Cardiac muscle cell (in vitro differentiated cells and primary cell): Measurements from ENCODE around the gene LILRB3. TPM values are rescaled to one million over a fixed set of nuclear protein-coding genes. Genes with fewer than 3 reads are reported as not detected.

ENCODE experiments used
- DNase-seq, 2 donors: peaks; one replicate each; pipeline versions ENCODE4 v3.0.0 to v3.0.0-alpha.2; 2010 to 2017; ENCODE audit warnings: low read depth in 1 of 2, low spot score in 1 of 2
- H3K27ac ChIP-seq: fragments of 200-600 bp; sonication (generic); 2 replicates; pipeline ENCODE4 v1.5.1; 2016
- H3K27me3 ChIP-seq: fragments of 200-600 bp; sonication (generic); 2 replicates; pipeline ENCODE4 v1.6.0; 2016; ENCODE audit warnings: control low read depth
- H3K36me3 ChIP-seq: fragments of 200-600 bp; sonication (generic); 2 replicates; pipeline ENCODE4 v1.5.1; 2016; ENCODE audit warnings: control low read depth
- H3K4me1 ChIP-seq: fragments of 200-600 bp; sonication (generic); 2 replicates; pipeline ENCODE4 v1.8.1; 2017; ENCODE audit warnings: low read depth, mild to moderate bottlenecking, mixed run types
- H3K4me3 ChIP-seq: fragments of 200-600 bp; sonication (generic); 2 replicates; pipeline ENCODE4 v1.5.1; 2016; ENCODE audit warnings: mild to moderate bottlenecking
- H3K9me3 ChIP-seq: fragments of 200-600 bp; sonication (generic); 2 replicates; pipeline ENCODE4 v1.5.1; 2017; ENCODE audit warnings: low read depth, mild to moderate bottlenecking, control low read depth
- polyA plus RNA-seq: library from polyadenylated mRNA; unstranded; fragments of >200 nt; fragmentation: Nextera tagmentation; extraction: Ambion mirVana; gene quantifications from 2 replicates; pipeline ENCODE4 v1.2.1, GENCODE V29; 2016
- total RNA-seq: library from RNA; depleted of rRNA; stranded (reverse); fragments of >200 nt; gene quantifications from 2 replicates; pipeline ENCODE4 v1.2.3, GENCODE V29; 2016
- TF ChIP-seq, protein P1 (sequence below): IDR thresholded peaks from 2 replicates; pipeline ENCODE4 v1.5.1; 2012; ENCODE audit warnings: low read depth, mild to moderate bottlenecking, low read length

LILRB3 gene
- total and polyA plus RNA-seq, 2 experiments from 2014 or later: 0.27 to 0.98 TPM

DNA sequence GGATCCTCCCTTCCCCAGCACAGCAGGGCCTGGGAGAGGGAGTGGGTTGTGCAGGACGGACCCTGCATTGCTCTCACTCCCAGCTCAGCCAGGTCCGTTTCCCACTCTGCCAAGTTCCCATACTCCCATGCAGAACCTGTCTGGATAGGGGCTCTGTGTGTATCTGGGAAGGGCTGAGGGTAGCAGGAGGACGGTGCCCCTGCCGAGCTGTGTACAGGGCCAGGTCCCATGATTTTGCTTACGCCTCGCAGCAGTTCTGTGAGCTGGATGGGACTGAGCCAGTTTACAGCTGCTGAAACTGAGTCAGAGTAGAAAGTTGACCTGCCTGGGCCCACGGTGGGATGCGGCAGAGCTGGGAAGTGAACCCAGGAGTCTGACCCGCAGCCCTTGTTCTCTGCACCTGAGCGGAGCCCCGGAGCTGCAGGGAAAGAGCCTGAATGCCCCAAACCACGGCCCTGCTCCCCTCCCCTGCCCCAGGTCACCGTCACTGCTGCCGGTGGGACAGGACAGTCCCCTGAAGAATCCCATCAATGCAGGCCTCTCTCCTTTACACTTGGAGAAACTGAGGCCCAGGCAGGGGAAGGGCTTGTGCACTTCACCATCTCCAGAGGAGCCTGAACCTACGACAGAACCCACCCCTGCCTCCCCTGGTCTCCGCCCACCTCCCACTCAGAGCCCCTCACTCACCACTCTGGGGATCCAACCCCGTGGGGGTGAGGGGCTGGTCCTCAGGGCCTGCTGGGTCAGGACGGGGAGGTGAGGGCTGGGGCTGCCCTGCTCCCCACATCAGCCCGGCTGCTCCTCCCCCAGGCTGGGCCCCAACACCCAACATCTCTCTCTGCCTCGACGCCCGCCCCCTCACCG is 30.8 kb upstream of the LILRB3 start:
- Histone ChIP-seq H3K27me3 (peaks cover 7% of the 10 kb centered on the region), H3K36me3 (no peaks in the 10 kb centered on the region), H3K9me3 (no peaks in the 10 kb centered on the region), H3K27ac (no peak overlapping the region), H3K4me1 (no peaks in the 10 kb centered on the region), H3K4me3 (no peak overlapping the region)
- no peak for DNase-seq
- TF ChIP-seq, protein P1, sequence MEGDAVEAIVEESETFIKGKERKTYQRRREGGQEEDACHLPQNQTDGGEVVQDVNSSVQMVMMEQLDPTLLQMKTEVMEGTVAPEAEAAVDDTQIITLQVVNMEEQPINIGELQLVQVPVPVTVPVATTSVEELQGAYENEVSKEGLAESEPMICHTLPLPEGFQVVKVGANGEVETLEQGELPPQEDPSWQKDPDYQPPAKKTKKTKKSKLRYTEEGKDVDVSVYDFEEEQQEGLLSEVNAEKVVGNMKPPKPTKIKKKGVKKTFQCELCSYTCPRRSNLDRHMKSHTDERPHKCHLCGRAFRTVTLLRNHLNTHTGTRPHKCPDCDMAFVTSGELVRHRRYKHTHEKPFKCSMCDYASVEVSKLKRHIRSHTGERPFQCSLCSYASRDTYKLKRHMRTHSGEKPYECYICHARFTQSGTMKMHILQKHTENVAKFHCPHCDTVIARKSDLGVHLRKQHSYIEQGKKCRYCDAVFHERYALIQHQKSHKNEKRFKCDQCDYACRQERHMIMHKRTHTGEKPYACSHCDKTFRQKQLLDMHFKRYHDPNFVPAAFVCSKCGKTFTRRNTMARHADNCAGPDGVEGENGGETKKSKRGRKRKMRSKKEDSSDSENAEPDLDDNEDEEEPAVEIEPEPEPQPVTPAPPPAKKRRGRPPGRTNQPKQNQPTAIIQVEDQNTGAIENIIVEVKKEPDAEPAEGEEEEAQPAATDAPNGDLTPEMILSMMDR: no peak

GRCh38 chr19:54252845-54253244 is 30.0 kb upstream of the LILRB3 start:
- no peak overlapping the region for H3K4me3 ChIP-seq
- H3K27ac ChIP-seq: no peak overlapping the region
- no peak for DNase-seq
- no peaks in the 10 kb centered on the region for H3K36me3 ChIP-seq
- no peaks in the 10 kb centered on the region for H3K4me1 ChIP-seq
- TF ChIP-seq, protein P1: no peak
- H3K27me3 ChIP-seq: peaks cover 7% of the 10 kb centered on the region
- no peaks in the 10 kb centered on the region for H3K9me3 ChIP-seq

DNA sequence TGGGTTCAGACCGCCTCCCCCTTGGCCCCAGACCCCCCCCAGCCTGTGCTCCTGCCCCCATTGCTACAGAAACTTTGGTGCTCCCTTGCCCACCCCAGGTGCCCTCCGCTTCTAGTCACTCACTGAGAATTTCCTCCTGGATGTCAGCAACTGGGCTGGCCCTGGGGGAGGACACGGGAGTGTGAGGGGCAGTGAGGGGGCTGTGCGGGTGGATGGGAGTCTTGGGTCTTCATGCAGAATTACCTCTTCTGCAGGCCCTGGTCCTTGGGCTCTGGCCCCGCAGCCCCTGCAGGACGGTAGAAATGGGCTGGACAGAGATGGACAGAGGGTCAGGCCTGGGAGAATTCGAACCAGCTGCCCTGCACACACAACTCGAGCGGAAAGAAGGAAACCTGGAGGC is 29.4 kb upstream of the LILRB3 start:
- H3K27ac ChIP-seq: no peak overlapping the region
- H3K9me3 ChIP-seq: no peaks in the 10 kb centered on the region
- H3K27me3 ChIP-seq: peaks cover under 1% of the 10 kb centered on the region
- no peak overlapping the region for H3K4me3 ChIP-seq
- no peak for DNase-seq
- no peaks in the 10 kb centered on the region for H3K36me3 ChIP-seq
- TF ChIP-seq, protein P1: no peak
- H3K4me1 ChIP-seq: no peaks in the 10 kb centered on the region

GRCh38 chr19:54248016-54248601 is 25.3 kb upstream of the LILRB3 start:
- no peak overlapping the region for H3K4me3 ChIP-seq
- no peaks in the 10 kb centered on the region for H3K9me3 ChIP-seq
- H3K27me3 ChIP-seq: no peaks in the 10 kb centered on the region
- H3K4me1 ChIP-seq: no peaks in the 10 kb centered on the region
- H3K27ac ChIP-seq: no peak overlapping the region
- H3K36me3 ChIP-seq: no peaks in the 10 kb centered on the region
- DNase-seq: peak in 1 of 2 donors; percentile 37
- TF ChIP-seq, protein P1: no peak

- Histone ChIP-seq H3K4me3 (no peak overlapping the region), H3K36me3 (no peaks in the 10 kb centered on the region), H3K27me3 (no peaks in the 10 kb centered on the region), H3K4me1 (no peaks in the 10 kb centered on the region), H3K9me3 (no peaks in the 10 kb centered on the region), H3K27ac (no peak overlapping the region)
- DNase-seq: no peak
- TF ChIP-seq, protein P1: no peak
Observed at GRCh38 chr19:54247106-54247930, 24.5 kb upstream of the LILRB3 start.
